SK-N-SH treated with all-trans-retinoic acid at 6 μM for 48 hours (cell line): ENCODE measurements around the gene UVSSA.
A peak's percentile ranks its signal among the peaks of the same experiment; 100 is the strongest.

Experiments
- ATAC-seq: fragments of 200-7000 bp; cut with Tn5 transposase; 3 replicates; pipeline ENCODE4 v1.9.1; 2020; ENCODE audit warnings: mild to moderate bottlenecking, moderate library complexity
- BACH2 ChIP-seq: fragments of 250-450 bp; sonication (Bioruptor Pico); IDR thresholded peaks from 2 replicates; pipeline ENCODE4 v1.9.0; 2021; ENCODE audit warnings: mild to moderate bottlenecking, borderline replicate concordance
- CSDC2 ChIP-seq: fragments of 250-450 bp; sonication (Bioruptor Pico); IDR thresholded peaks from 2 replicates; pipeline ENCODE4 v1.5.0; 2020; ENCODE audit warnings: mild to moderate bottlenecking, moderate library complexity
- ESRRG ChIP-seq: fragments of 250-450 bp; sonication (Bioruptor Pico); IDR thresholded peaks from 2 replicates; pipeline ENCODE4 v1.6.1; 2021; ENCODE audit warnings: mild to moderate bottlenecking
- ISL1 ChIP-seq: fragments of 250-450 bp; sonication (Bioruptor Pico); IDR thresholded peaks from 2 replicates; pipeline ENCODE4 v2.1.2; 2022; ENCODE audit warnings: mild to moderate bottlenecking, moderate library complexity
- OSR1 ChIP-seq: fragments of 250-450 bp; sonication (Bioruptor Pico); IDR thresholded peaks from 2 replicates; pipeline ENCODE4 v1.8.0; 2022; ENCODE audit warnings: moderate library complexity, mild to moderate bottlenecking, inconsistent platforms
- PATZ1 ChIP-seq: fragments of 250-450 bp; sonication (Bioruptor Pico); IDR thresholded peaks from 2 replicates; pipeline ENCODE4 v1.8.0; 2020; ENCODE audit warnings: mild to moderate bottlenecking, moderate library complexity, borderline replicate concordance
- SNAI2 ChIP-seq: fragments of 250-450 bp; sonication (Bioruptor Pico); IDR thresholded peaks from 2 replicates; pipeline ENCODE4 v1.5.0; 2020; ENCODE audit warnings: mild to moderate bottlenecking, moderate library complexity
- TCF4 ChIP-seq: fragments of 250-450 bp; sonication (Bioruptor Pico); IDR thresholded peaks from 2 replicates; pipeline ENCODE4 v1.8.0; 2021; ENCODE audit warnings: mild to moderate bottlenecking, moderate library complexity, borderline replicate concordance
- TOX ChIP-seq: fragments of 250-450 bp; sonication (Bioruptor Pico); IDR thresholded peaks from 2 replicates; pipeline ENCODE4 v1.8.0; 2021; ENCODE audit warnings: mild to moderate bottlenecking, moderate library complexity, borderline replicate concordance
- ZC3H10 ChIP-seq: fragments of 250-450 bp; sonication (Bioruptor Pico); IDR thresholded peaks from 2 replicates; pipeline ENCODE4 v1.5.1; 2021; ENCODE audit warnings: mild to moderate bottlenecking, moderate library complexity
- ZFP3 ChIP-seq: fragments of 250-450 bp; sonication (Bioruptor Pico); IDR thresholded peaks from 2 replicates; pipeline ENCODE4 v1.5.0; 2020; ENCODE audit warnings: mild to moderate bottlenecking, moderate library complexity
- ZFP30 ChIP-seq: fragments of 450-650 bp; formaldehyde crosslinking; IDR thresholded peaks from 2 replicates; pipeline ENCODE4 v1.5.0; 2022; ENCODE audit warnings: mild to moderate bottlenecking, moderate library complexity
- ZNF565 ChIP-seq: fragments of 450-650 bp; formaldehyde crosslinking; conservative IDR thresholded peaks from 2 replicates; pipeline ENCODE4 v1.5.0; 2020; ENCODE audit warnings: low read depth, mild to moderate bottlenecking, moderate library complexity
- ZNF70 ChIP-seq: fragments of 450-650 bp; formaldehyde crosslinking; IDR thresholded peaks from 2 replicates; pipeline ENCODE4 v1.5.0; 2020; ENCODE audit warnings: mild to moderate bottlenecking, moderate library complexity
- ZNF8 ChIP-seq: fragments of 450-650 bp; formaldehyde crosslinking; IDR thresholded peaks from 2 replicates; pipeline ENCODE4 v1.5.0; 2020; ENCODE audit warnings: mild to moderate bottlenecking, moderate library complexity
- TF ChIP-seq, protein P1 (sequence below): fragments of 250-450 bp; sonication (Bioruptor Pico); IDR thresholded peaks from 2 replicates; pipeline ENCODE4 v1.5.0; 2020; ENCODE audit warnings: mild to moderate bottlenecking, moderate library complexity
- TF ChIP-seq, protein P2 (sequence below): fragments of 250-450 bp; sonication (Bioruptor Pico); IDR thresholded peaks from 2 replicates; pipeline ENCODE4 v1.8.0; 2021; ENCODE audit warnings: low read depth, mild to moderate bottlenecking, moderate library complexity, borderline replicate concordance

The UVSSA gene

GRCh38 chr4:1416051-1416947 lies 69.3 kb downstream of the UVSSA start (continued):
- TF ChIP-seq PATZ1 (CRISPR knock-in tag), result no peak
- TF ChIP-seq ESRRG (CRISPR knock-in tag), result no peak

- no peak for ATAC-seq
Measured at GRCh38 chr4:1416948-1417260, 69.9 kb downstream of the UVSSA start.

GRCh38 chr4:1417522-1418390 lies 70.7 kb downstream of the UVSSA start:
- ATAC-seq, result peak; percentile 45
- no peak for TF ChIP-seq ZFP3 (CRISPR knock-in tag)
- no peak for TF ChIP-seq ZNF70 (CRISPR knock-in tag)
- no peak for TF ChIP-seq OSR1 (CRISPR knock-in tag)

More at GRCh38 chr4:1416948-1417260, 69.9 kb downstream of the UVSSA start:
- TF ChIP-seq CSDC2 (CRISPR knock-in tag) (no peak), ZFP3 (CRISPR knock-in tag) (no peak), OSR1 (CRISPR knock-in tag) (no peak), ISL1 (CRISPR knock-in tag) (no peak), ZNF8 (CRISPR knock-in tag) (no peak), BACH2 (no peak), ZNF70 (CRISPR knock-in tag) (no peak)

DNA sequence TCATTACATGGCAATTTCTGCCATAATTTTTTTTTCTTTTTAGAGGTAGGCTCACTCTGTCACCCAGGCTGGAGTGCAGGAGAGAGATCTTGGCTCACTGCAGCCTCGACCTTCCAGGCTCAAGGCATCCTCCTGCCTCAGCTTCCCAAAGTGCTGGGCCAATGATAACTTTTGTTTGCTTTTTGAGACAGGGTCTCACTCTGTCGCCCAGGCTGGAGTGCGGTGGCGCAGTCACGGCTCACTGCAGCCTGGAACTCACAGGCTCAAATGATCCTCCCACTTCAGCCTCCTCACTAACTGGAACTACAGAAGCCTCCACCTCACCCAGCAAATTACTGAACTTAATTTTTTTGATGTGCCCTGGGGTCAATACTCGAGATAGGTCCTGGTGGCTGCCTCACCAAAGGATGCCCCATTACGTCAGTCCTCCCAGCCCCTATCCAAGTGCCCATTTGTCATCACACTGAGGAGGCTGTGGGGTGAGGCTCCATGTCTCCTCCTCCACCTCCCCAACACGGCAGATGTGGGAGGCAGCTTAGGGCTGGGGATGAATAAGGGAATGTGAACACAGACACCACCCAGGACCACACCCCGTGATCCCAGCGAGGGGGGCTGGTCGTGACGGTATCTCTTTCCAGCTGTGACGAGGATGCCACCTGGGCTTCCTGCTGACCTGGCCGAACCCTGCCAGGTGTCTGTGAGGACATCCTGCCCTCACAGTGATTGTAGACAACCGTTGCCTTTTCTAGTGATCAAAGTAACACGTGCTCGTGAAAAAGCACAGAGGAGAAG lies 71.7 kb downstream of the UVSSA start:
- TF ChIP-seq ZNF8 (CRISPR knock-in tag), result no peak
- no peak for TF ChIP-seq TOX (CRISPR knock-in tag)
- no peak for TF ChIP-seq OSR1 (CRISPR knock-in tag)
- no peak for TF ChIP-seq ZC3H10
- TF ChIP-seq ISL1 (CRISPR knock-in tag), result no peak
- no peak for TF ChIP-seq ZFP30 (CRISPR knock-in tag)
- no peak for TF ChIP-seq BACH2
- TF ChIP-seq, protein P1, sequence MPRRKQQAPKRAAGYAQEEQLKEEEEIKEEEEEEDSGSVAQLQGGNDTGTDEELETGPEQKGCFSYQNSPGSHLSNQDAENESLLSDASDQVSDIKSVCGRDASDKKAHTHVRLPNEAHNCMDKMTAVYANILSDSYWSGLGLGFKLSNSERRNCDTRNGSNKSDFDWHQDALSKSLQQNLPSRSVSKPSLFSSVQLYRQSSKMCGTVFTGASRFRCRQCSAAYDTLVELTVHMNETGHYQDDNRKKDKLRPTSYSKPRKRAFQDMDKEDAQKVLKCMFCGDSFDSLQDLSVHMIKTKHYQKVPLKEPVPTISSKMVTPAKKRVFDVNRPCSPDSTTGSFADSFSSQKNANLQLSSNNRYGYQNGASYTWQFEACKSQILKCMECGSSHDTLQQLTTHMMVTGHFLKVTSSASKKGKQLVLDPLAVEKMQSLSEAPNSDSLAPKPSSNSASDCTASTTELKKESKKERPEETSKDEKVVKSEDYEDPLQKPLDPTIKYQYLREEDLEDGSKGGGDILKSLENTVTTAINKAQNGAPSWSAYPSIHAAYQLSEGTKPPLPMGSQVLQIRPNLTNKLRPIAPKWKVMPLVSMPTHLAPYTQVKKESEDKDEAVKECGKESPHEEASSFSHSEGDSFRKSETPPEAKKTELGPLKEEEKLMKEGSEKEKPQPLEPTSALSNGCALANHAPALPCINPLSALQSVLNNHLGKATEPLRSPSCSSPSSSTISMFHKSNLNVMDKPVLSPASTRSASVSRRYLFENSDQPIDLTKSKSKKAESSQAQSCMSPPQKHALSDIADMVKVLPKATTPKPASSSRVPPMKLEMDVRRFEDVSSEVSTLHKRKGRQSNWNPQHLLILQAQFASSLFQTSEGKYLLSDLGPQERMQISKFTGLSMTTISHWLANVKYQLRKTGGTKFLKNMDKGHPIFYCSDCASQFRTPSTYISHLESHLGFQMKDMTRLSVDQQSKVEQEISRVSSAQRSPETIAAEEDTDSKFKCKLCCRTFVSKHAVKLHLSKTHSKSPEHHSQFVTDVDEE (CRISPR knock-in tag), result no peak
- TF ChIP-seq, protein P2, sequence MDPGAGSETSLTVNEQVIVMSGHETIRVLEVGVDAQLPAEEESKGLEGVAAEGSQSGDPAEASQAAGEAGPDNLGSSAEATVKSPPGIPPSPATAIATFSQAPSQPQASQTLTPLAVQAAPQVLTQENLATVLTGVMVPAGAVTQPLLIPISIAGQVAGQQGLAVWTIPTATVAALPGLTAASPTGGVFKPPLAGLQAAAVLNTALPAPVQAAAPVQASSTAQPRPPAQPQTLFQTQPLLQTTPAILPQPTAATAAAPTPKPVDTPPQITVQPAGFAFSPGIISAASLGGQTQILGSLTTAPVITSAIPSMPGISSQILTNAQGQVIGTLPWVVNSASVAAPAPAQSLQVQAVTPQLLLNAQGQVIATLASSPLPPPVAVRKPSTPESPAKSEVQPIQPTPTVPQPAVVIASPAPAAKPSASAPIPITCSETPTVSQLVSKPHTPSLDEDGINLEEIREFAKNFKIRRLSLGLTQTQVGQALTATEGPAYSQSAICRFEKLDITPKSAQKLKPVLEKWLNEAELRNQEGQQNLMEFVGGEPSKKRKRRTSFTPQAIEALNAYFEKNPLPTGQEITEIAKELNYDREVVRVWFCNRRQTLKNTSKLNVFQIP (CRISPR knock-in tag), result no peak
- no peak for ATAC-seq

DNA sequence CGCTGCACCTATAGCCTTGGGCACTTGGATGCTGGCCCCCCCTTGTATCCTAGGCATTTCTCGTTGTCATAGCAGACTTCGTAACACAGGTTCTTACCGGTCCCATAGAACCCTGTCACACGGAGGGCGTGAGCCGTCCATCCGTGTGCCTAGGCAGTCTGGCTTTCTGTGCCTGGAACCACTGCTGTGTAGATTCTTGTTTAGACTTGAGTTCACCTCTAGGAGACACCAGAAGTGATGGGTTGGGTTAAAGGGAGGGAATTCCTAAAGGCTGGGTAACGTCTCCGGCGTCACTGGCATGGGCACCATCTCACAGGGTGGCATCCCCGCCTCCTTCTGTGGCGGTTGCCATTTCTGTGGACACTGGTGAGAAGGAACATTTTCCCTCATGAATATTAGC lies 72.7 kb downstream of the UVSSA start:
- no peak for ATAC-seq
- TF ChIP-seq CSDC2 (CRISPR knock-in tag) (no peak), OSR1 (CRISPR knock-in tag) (no peak), TCF4 (CRISPR knock-in tag) (no peak), SNAI2 (CRISPR knock-in tag) (no peak), ZNF565 (CRISPR knock-in tag) (no peak), ZFP30 (CRISPR knock-in tag) (no peak), ZNF70 (CRISPR knock-in tag) (no peak)
- TF ChIP-seq, protein P1 (CRISPR knock-in tag), result no peak
- TF ChIP-seq, all 23 proteins: peak for 0
